Erythroblast (primary cell): ENCODE results near the gene ZC3H14.

ENCODE experiments used
- GATA1 ChIP-seq: IDR thresholded peaks from 2 replicates; pipeline ENCODE4 v1.6.1; 2011; ENCODE audit warnings: low read depth, mild to moderate bottlenecking, control low read depth, low read length, moderate library complexity
- POLR2A ChIP-seq: IDR thresholded peaks from 2 replicates; pipeline ENCODE4 v1.6.1; 2011; ENCODE audit warnings: mild to moderate bottlenecking, low read length

DNA sequence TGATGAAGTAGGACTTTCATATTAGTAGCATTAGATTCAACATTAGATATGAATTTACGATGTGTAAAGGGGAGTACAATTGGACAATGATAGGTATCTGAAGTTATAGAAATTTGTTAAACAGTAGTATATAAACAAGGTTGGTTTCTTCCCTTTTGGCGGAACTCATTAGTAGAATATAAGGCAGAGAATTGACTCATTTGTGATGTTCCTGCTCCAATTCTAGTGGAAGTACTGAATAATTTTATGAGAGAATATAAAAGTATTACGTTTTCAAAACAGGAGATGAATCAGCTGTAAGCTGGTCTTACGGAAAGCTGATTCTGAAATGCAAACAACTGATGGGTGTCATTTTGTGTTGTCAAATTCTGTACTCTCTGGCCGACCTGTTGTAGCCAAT, 13.4 kb downstream of the ZC3H14 start:
- TF ChIP-seq POLR2A = no peak
- no peak for TF ChIP-seq GATA1
